K562 (cell line): ENCODE results near the gene NMNAT2. TPM values are rescaled to one million over a fixed set of nuclear protein-coding genes. Genes with fewer than 3 reads are reported as not detected.

Experiments
- ATAC-seq: fragments of 200-7000 bp; cut with Tn5 transposase; 3 replicates; pipeline ENCODE4 v1.9.1; 2020; ENCODE audit warnings: moderate library complexity
- BruUV-seq: library from RNA; stranded (reverse); fragments of 400-500 nt; replicated peaks from 2 replicates; lab custom pipeline; 2021; lab: Mats Ljungman, UMichigan
- CTCF ChIA-PET: fragments of 300-600 bp; formaldehyde crosslinking; extraction: SDS; loops from one replicate; lab custom pipeline; 2021; ENCODE audit warnings: low intra/inter-chr PET ratio; lab: Yijun Ruan, JAX
- POLR2A ChIA-PET: fragments of 300-600, 350-650 bp; sonication (Branson Sonifier 250); formaldehyde crosslinking; extraction: SDS; loops from one replicate; lab custom pipeline; 2021; ENCODE audit warnings: antibody characterized with exemption, inconsistent platforms; lab: Yijun Ruan, JAX
- DNase-seq, 4 experiments: peaks; one replicate each; pipeline versions ENCODE4 v3.0.0 to v3.0.0-alpha.2; 2011 to 2018; ENCODE audit warnings: low spot score in 3 of 4, mixed read lengths in 3 of 4; ENCODE audit errors: extremely low read depth in 1 of 4
- FAIRE-seq: peaks from 2 replicates; lab custom pipeline; 2011; peaks lifted over from hg19 to GRCh38; lab: Jason Lieb, UNC
- H2AFZ ChIP-seq: 2 replicates; pipeline ENCODE4 v1.6.0; 2011; ENCODE audit warnings: low read depth, low read length, control low read depth, inconsistent platforms
- H3K27ac ChIP-seq: fragments of 200-600 bp; 3 replicates; pipeline ENCODE4 v1.8.0; 2011; ENCODE audit warnings: low read depth, mild to moderate bottlenecking, control low read depth, inconsistent platforms, low read length, moderate library complexity, mixed read lengths; ENCODE audit errors: extremely low read depth
- H3K27me3 ChIP-seq, 2 experiments: fragments of 300-600 bp in 1 of 2; 2 replicates in 1 of 2; 3 replicates in 1 of 2; pipeline versions ENCODE4 v1.6.0 to v1.8.0; 2011; ENCODE audit warnings: inconsistent platforms in 2 of 2, low read length in 2 of 2, mild to moderate bottlenecking in 1 of 2, mixed read lengths in 1 of 2, moderate library complexity in 1 of 2; ENCODE audit not compliant: control insufficient read depth in 2 of 2, insufficient read depth in 2 of 2
- H3K36me3 ChIP-seq: fragments of 300-600 bp; 3 replicates; pipeline ENCODE4 v1.8.0; 2011; ENCODE audit warnings: mild to moderate bottlenecking, low read length, inconsistent platforms; ENCODE audit not compliant: control insufficient read depth, insufficient read depth
- H3K4me1 ChIP-seq, 2 experiments: fragments of 200-600 bp in 1 of 2; replicated peaks in 1 of 2; 2 replicates in 1 of 2; 3 replicates in 1 of 2; pipeline versions ENCODE4 v1.5.1 to v1.8.0; 2011; ENCODE audit warnings: inconsistent platforms in 2 of 2, low read length in 2 of 2, mild to moderate bottlenecking in 1 of 2, mixed read lengths in 1 of 2, moderate library complexity in 1 of 2; ENCODE audit not compliant: control insufficient read depth in 2 of 2, insufficient read depth in 2 of 2
- H3K4me2 ChIP-seq: 2 replicates; pipeline ENCODE4 v1.6.1; 2011; ENCODE audit warnings: low read length, control low read depth, inconsistent platforms, mixed read lengths; ENCODE audit not compliant: insufficient read depth
- H3K4me3 ChIP-seq: fragments of 200-600 bp; sonication (generic), shearing (Covaris generic); 2 replicates; pipeline ENCODE4 v1.5.1; 2016; ENCODE audit warnings: control low read depth, inconsistent platforms
- H3K79me2 ChIP-seq: fragments of 200-600 bp; 3 replicates; pipeline ENCODE4 v1.8.0; 2011; ENCODE audit warnings: low read length, inconsistent platforms; ENCODE audit not compliant: control insufficient read depth, insufficient read depth
- H3K9ac ChIP-seq, 2 experiments: 2 replicates each; pipeline versions ENCODE4 v1.6.0 to v1.6.1; 2011; ENCODE audit warnings: low read depth in 2 of 2, low read length in 2 of 2, control low read depth in 1 of 2, inconsistent platforms in 1 of 2, mild to moderate bottlenecking in 1 of 2, mixed read lengths in 1 of 2; ENCODE audit not compliant: insufficient read depth in 1 of 2
- H3K9me1 ChIP-seq: one replicate; pipeline ENCODE4 v1.6.0; 2011; ENCODE audit warnings: inconsistent platforms, mild to moderate bottlenecking, low read length, moderate library complexity; ENCODE audit not compliant: control insufficient read depth, insufficient read depth
- H3K9me3 ChIP-seq: replicated peaks from 2 replicates; pipeline ENCODE4 v1.5.1; 2011; ENCODE audit warnings: low read depth, low read length, inconsistent platforms; ENCODE audit not compliant: control insufficient read depth, insufficient read depth
- H4K20me1 ChIP-seq: replicated peaks from 2 replicates; pipeline ENCODE4 v1.6.1; 2011; ENCODE audit warnings: low read length, inconsistent platforms, mixed read lengths; ENCODE audit not compliant: control insufficient read depth, insufficient read depth
- KDM2B ChIP-seq: fragments of 250-450 bp; sonication (Bioruptor Pico); IDR thresholded peaks from 2 replicates; pipeline ENCODE4 v1.8.0; 2021; ENCODE audit warnings: mild to moderate bottlenecking, moderate library complexity
- WGBS: fragments of 100-300 bp; shearing (Covaris generic); methylation state at CpG from one replicate; pipeline ENCODE4 v1.1.6; 2016; ENCODE audit warnings: low coverage, mixed read lengths; ENCODE audit not compliant: insufficient coverage; ENCODE audit errors: missing lambda C conversion rate; 5-methylcytosine and 5-hydroxymethylcytosine counted together
- in situ Hi-C: fragments of 300-500 bp; cut with MboI; formaldehyde crosslinking; loops from 4 replicates; pipeline ENCODE4 v1.15.0; 2018; ENCODE audit warnings: inconsistent platforms, mixed read lengths
- intact Hi-C: fragments of 100-400 bp; cut with micrococcal nuclease; formaldehyde crosslinking; loops from 2 replicates; pipeline ENCODE4 v1.14.2; 2022
- polyA plus RNA-seq, 8 experiments: library from polyadenylated mRNA; depleted of rRNA in 4 of 8; stranded (reverse) in 5 of 8; unstranded in 3 of 8; fragments of >200 nt; fragmentation: Nextera tagmentation in 2 of 8; fragmentation: Illumina TruSeq in 1 of 8; extraction: Ambion mirVana in 2 of 8; extraction: Trizol in 1 of 8; gene quantifications; 2 replicates each; pipeline versions ENCODE4 v1.2.1 to v1.2.3, GENCODE V29; 2011 to 2014; ENCODE audit warnings: inconsistent platforms in 1 of 8, missing spikeins in 1 of 8
- total RNA-seq, 7 experiments: library from RNA; depleted of rRNA in 6 of 7; stranded (reverse); fragments of >200 nt in 6 of 7; fragmentation: Illumina TruSeq in 2 of 7; extraction: Trizol in 2 of 7; gene quantifications; 2 replicates each; pipeline versions ENCODE4 v1.2.1 to v1.2.3, GENCODE V29; 2011 to 2021; ENCODE audit warnings: low replicate concordance in 1 of 7
- TF ChIP-seq, protein P1 (sequence below), 2 experiments: IDR thresholded peaks in 1 of 2; conservative IDR thresholded peaks in 1 of 2; 2 replicates each; pipeline ENCODE4 v1.6.1; 2016; ENCODE audit warnings: low read depth in 2 of 2, mild to moderate bottlenecking in 1 of 2, missing compliant biosample characterization in 1 of 2, missing genetic modification characterization in 1 of 2, moderate library complexity in 1 of 2

Gene NMNAT2
- total and polyA plus RNA-seq, 9 of the 15 experiments (the other 6 are each of a cell fraction or from before 2014, with no cell fraction given), result not detected

- no peak overlapping the region for H3K4me3 ChIP-seq
- intact Hi-C loops (no loop called here), in situ Hi-C loops (no loop called here)
- WGBS, result 0% methylated on average over 7 of the region's 10 CpGs
- ChIA-PET POLR2A (no interaction called here), CTCF (no interaction called here)
- no peak overlapping the region for H2AFZ ChIP-seq
- H3K36me3 ChIP-seq, result no peaks in the 10 kb centered on the region
- TF ChIP-seq, protein P1, sequence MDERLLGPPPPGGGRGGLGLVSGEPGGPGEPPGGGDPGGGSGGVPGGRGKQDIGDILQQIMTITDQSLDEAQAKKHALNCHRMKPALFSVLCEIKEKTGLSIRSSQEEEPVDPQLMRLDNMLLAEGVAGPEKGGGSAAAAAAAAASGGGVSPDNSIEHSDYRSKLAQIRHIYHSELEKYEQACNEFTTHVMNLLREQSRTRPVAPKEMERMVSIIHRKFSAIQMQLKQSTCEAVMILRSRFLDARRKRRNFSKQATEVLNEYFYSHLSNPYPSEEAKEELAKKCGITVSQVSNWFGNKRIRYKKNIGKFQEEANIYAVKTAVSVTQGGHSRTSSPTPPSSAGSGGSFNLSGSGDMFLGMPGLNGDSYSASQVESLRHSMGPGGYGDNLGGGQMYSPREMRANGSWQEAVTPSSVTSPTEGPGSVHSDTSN (CRISPR knock-in tag; IDR thresholded peaks at IDR 0.05; ENCODE audit: low read depth), result no peak
- TF ChIP-seq, protein P1 (tag; conservative IDR thresholded peaks at IDR 0.05; ENCODE audit: low read depth), result 0 out of 2 replicates have a peak, but pooled peaks have one; percentile 16
- TF ChIP-seq KDM2B (CRISPR knock-in tag), result no peak
- no peak overlapping the region for H3K27ac ChIP-seq
- H4K20me1 ChIP-seq, result no peaks in the 10 kb centered on the region
- no TSS peak for BruUV-seq
- peaks cover 12 to 63% of the 10 kb centered on the region in 2 experiments for H3K27me3 ChIP-seq
- H3K4me2 ChIP-seq, result no peak overlapping the region
- no peak overlapping the region for H3K9ac ChIP-seq
- no peaks in the 10 kb centered on the region for H3K9me3 ChIP-seq
- no peaks in the 10 kb centered on the region for H3K4me1 ChIP-seq
- no peaks in the 10 kb centered on the region for H3K9me1 ChIP-seq
- FAIRE-seq (no peak), DNase-seq (no peak), ATAC-seq (no peak; the same call in 2 of the 3 replicates)
- H3K79me2 ChIP-seq, result no peaks in the 10 kb centered on the region
Observed at GRCh38 chr1:183331091-183331742, 87.0 kb downstream of the NMNAT2 start.
